Peyer's patch (tissue), 4 donors: ENCODE data around the gene MYORG.

ENCODE experiments used
- CTCF ChIP-seq, 6 experiments: fragments of 450-650 bp in 4 of 6; fragments of 200-600 bp in 2 of 6; sonication (generic) in 1 of 6; IDR thresholded peaks; one replicate each; pipeline ENCODE4 v1.5.1; 2017 to 2019; ENCODE audit warnings: antibody characterized with exemption in 6 of 6, mild to moderate bottlenecking in 3 of 6, moderate library complexity in 1 of 6
- POLR2A ChIP-seq, 2 donors: fragments of 450-650 bp; IDR thresholded peaks; one replicate each; pipeline ENCODE4 v1.5.1; 2017; ENCODE audit warnings: antibody characterized with exemption in 2 of 2, mild to moderate bottlenecking in 2 of 2, moderate library complexity in 2 of 2

- TF ChIP-seq POLR2A (IDR thresholded peaks at IDR 0.05): no peak
- no peak for TF ChIP-seq CTCF (IDR thresholded peaks at IDR 0.05)
Measured at GRCh38 chr9:34385561-34386230, 9.0 kb upstream of the MYORG start.
